ENCODE data around the gene SFXN3.

The SFXN3 gene

GRCh38 chr10:100988166-100988565, 42.9 kb upstream of the SFXN3 start:
- no peak for TF ChIP-seq BACH2 (CRISPR knock-in tag; IDR thresholded peaks at IDR 0.05; ENCODE audit: borderline replicate concordance)
- no peak for ATAC-seq

GRCh38 chr10:100989088-100989487, 41.9 kb upstream of the SFXN3 start:
- ATAC-seq, result no peak
- TF ChIP-seq ZC3H10 (CRISPR knock-in tag; IDR thresholded peaks at IDR 0.05) (no peak), RARB (CRISPR knock-in tag; IDR thresholded peaks at IDR 0.05) (no peak), ZFP30 (CRISPR knock-in tag; IDR thresholded peaks at IDR 0.05) (no peak), OSR1 (CRISPR knock-in tag; IDR thresholded peaks at IDR 0.05) (no peak), ZNF565 (CRISPR knock-in tag; conservative IDR thresholded peaks at IDR 0.05; ENCODE audit: low read depth) (no peak), SNAI2 (CRISPR knock-in tag; IDR thresholded peaks at IDR 0.05) (no peak), TCF4 (CRISPR knock-in tag; IDR thresholded peaks at IDR 0.05; ENCODE audit: borderline replicate concordance) (no peak)

- no peak for ATAC-seq
- TF ChIP-seq ISL1 (CRISPR knock-in tag; IDR thresholded peaks at IDR 0.05) (no peak), PPARA (CRISPR knock-in tag; IDR thresholded peaks at IDR 0.05; ENCODE audit: borderline replicate concordance) (no peak)
Observed at GRCh38 chr10:100993986-100994708, 36.9 kb upstream of the SFXN3 start.

DNA sequence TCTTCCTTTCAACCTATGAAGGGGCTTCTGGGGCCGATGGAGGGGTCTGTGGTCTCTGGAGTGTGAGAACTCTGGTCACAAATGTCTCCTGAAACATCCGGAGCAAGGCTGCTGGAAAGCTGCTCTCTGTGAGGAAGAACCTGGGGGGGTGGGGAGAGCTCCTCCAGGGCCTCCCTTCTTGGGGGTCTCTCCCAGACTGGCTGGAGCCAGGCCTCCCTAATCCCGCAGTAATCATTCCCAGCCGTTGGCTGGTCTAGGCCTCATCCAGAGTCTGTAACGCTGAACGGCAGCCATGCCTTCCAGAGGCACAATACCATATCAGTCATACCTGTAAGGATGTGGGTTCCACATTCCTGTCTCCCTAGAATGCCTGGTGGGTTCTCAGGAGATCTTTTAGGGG, 35.9 kb upstream of the SFXN3 start:
- TF ChIP-seq, protein P1, sequence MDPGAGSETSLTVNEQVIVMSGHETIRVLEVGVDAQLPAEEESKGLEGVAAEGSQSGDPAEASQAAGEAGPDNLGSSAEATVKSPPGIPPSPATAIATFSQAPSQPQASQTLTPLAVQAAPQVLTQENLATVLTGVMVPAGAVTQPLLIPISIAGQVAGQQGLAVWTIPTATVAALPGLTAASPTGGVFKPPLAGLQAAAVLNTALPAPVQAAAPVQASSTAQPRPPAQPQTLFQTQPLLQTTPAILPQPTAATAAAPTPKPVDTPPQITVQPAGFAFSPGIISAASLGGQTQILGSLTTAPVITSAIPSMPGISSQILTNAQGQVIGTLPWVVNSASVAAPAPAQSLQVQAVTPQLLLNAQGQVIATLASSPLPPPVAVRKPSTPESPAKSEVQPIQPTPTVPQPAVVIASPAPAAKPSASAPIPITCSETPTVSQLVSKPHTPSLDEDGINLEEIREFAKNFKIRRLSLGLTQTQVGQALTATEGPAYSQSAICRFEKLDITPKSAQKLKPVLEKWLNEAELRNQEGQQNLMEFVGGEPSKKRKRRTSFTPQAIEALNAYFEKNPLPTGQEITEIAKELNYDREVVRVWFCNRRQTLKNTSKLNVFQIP (CRISPR knock-in tag; IDR thresholded peaks at IDR 0.05; ENCODE audit: borderline replicate concordance, low read depth), result no peak
- TF ChIP-seq, protein P2, sequence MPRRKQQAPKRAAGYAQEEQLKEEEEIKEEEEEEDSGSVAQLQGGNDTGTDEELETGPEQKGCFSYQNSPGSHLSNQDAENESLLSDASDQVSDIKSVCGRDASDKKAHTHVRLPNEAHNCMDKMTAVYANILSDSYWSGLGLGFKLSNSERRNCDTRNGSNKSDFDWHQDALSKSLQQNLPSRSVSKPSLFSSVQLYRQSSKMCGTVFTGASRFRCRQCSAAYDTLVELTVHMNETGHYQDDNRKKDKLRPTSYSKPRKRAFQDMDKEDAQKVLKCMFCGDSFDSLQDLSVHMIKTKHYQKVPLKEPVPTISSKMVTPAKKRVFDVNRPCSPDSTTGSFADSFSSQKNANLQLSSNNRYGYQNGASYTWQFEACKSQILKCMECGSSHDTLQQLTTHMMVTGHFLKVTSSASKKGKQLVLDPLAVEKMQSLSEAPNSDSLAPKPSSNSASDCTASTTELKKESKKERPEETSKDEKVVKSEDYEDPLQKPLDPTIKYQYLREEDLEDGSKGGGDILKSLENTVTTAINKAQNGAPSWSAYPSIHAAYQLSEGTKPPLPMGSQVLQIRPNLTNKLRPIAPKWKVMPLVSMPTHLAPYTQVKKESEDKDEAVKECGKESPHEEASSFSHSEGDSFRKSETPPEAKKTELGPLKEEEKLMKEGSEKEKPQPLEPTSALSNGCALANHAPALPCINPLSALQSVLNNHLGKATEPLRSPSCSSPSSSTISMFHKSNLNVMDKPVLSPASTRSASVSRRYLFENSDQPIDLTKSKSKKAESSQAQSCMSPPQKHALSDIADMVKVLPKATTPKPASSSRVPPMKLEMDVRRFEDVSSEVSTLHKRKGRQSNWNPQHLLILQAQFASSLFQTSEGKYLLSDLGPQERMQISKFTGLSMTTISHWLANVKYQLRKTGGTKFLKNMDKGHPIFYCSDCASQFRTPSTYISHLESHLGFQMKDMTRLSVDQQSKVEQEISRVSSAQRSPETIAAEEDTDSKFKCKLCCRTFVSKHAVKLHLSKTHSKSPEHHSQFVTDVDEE (CRISPR knock-in tag; IDR thresholded peaks at IDR 0.05), result no peak
- TF ChIP-seq ISL1 (CRISPR knock-in tag; IDR thresholded peaks at IDR 0.05), result no peak
- ATAC-seq, result no peak

GRCh38 chr10:100996678-100997359, 34.2 kb upstream of the SFXN3 start:
- peak; percentile 12 for ATAC-seq
- TF ChIP-seq, protein P3, sequence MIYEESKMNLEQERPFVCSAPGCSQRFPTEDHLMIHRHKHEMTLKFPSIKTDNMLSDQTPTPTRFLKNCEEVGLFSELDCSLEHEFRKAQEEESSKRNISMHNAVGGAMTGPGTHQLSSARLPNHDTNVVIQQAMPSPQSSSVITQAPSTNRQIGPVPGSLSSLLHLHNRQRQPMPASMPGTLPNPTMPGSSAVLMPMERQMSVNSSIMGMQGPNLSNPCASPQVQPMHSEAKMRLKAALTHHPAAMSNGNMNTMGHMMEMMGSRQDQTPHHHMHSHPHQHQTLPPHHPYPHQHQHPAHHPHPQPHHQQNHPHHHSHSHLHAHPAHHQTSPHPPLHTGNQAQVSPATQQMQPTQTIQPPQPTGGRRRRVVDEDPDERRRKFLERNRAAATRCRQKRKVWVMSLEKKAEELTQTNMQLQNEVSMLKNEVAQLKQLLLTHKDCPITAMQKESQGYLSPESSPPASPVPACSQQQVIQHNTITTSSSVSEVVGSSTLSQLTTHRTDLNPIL (CRISPR knock-in tag; IDR thresholded peaks at IDR 0.05; ENCODE audit: low read depth), result no peak
- TF ChIP-seq ESRRG (CRISPR knock-in tag; IDR thresholded peaks at IDR 0.05) (no peak), ZFP30 (CRISPR knock-in tag; IDR thresholded peaks at IDR 0.05) (no peak), ISL1 (CRISPR knock-in tag; IDR thresholded peaks at IDR 0.05) (no peak), TCF4 (CRISPR knock-in tag; IDR thresholded peaks at IDR 0.05; ENCODE audit: borderline replicate concordance) (no peak), ZNF565 (CRISPR knock-in tag; conservative IDR thresholded peaks at IDR 0.05; ENCODE audit: low read depth) (no peak), TOX (CRISPR knock-in tag; IDR thresholded peaks at IDR 0.05; ENCODE audit: borderline replicate concordance) (no peak), ZNF70 (CRISPR knock-in tag; IDR thresholded peaks at IDR 0.05) (no peak), ZFP3 (CRISPR knock-in tag; IDR thresholded peaks at IDR 0.05) (no peak), PPARA (CRISPR knock-in tag; IDR thresholded peaks at IDR 0.05; ENCODE audit: borderline replicate concordance) (no peak), RARB (CRISPR knock-in tag; IDR thresholded peaks at IDR 0.05) (no peak)
- TF ChIP-seq, protein P4, sequence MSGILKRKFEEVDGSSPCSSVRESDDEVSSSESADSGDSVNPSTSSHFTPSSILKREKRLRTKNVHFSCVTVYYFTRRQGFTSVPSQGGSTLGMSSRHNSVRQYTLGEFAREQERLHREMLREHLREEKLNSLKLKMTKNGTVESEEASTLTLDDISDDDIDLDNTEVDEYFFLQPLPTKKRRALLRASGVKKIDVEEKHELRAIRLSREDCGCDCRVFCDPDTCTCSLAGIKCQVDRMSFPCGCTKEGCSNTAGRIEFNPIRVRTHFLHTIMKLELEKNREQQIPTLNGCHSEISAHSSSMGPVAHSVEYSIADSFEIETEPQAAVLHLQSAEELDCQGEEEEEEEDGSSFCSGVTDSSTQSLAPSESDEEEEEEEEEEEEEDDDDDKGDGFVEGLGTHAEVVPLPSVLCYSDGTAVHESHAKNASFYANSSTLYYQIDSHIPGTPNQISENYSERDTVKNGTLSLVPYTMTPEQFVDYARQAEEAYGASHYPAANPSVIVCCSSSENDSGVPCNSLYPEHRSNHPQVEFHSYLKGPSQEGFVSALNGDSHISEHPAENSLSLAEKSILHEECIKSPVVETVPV (CRISPR knock-in tag; IDR thresholded peaks at IDR 0.05), result no peak
- TF ChIP-seq, protein P2 (CRISPR knock-in tag; IDR thresholded peaks at IDR 0.05), result no peak
- TF ChIP-seq, protein P5, sequence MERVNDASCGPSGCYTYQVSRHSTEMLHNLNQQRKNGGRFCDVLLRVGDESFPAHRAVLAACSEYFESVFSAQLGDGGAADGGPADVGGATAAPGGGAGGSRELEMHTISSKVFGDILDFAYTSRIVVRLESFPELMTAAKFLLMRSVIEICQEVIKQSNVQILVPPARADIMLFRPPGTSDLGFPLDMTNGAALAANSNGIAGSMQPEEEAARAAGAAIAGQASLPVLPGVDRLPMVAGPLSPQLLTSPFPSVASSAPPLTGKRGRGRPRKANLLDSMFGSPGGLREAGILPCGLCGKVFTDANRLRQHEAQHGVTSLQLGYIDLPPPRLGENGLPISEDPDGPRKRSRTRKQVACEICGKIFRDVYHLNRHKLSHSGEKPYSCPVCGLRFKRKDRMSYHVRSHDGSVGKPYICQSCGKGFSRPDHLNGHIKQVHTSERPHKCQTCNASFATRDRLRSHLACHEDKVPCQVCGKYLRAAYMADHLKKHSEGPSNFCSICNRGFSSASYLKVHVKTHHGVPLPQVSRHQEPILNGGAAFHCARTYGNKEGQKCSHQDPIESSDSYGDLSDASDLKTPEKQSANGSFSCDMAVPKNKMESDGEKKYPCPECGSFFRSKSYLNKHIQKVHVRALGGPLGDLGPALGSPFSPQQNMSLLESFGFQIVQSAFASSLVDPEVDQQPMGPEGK (CRISPR knock-in tag; IDR thresholded peaks at IDR 0.05; ENCODE audit: borderline replicate concordance), result no peak
